ENCODE data around the gene INPP5A.

Gene INPP5A

GRCh38 chr10:132507409-132507955, 30.1 kb upstream of the INPP5A start:
- peak overlapping the region; percentile 41 for H3K27ac ChIP-seq
- TF ChIP-seq ZFX (IDR thresholded peaks at IDR 0.05) (no peak), CTCF (conservative IDR thresholded peaks at IDR 0.05) (no peak)

GRCh38 chr10:132507956-132508490, 29.6 kb upstream of the INPP5A start:
- peak overlapping the region; percentile 0; the same call in 1 of the 2 replicates for H3K27ac ChIP-seq
- TF ChIP-seq CTCF (conservative IDR thresholded peaks at IDR 0.05) (no peak), ZFX (IDR thresholded peaks at IDR 0.05) (no peak)

GRCh38 chr10:132508581-132509443, 28.8 kb upstream of the INPP5A start:
- H3K27ac ChIP-seq: peak overlapping the region; percentile 0; the same call in 1 of the 2 replicates
- TF ChIP-seq ZFX (IDR thresholded peaks at IDR 0.05) (no peak), CTCF (conservative IDR thresholded peaks at IDR 0.05) (no peak)

- no peak for TF ChIP-seq ZFX (IDR thresholded peaks at IDR 0.05)
- no peak overlapping the region for H3K27ac ChIP-seq
Measured at GRCh38 chr10:132509506-132510173, 27.9 kb upstream of the INPP5A start.

GRCh38 chr10:132510174-132510611, 27.4 kb upstream of the INPP5A start:
- no peak overlapping the region for H3K27ac ChIP-seq
- TF ChIP-seq CTCF (conservative IDR thresholded peaks at IDR 0.05) (no peak), ZFX (IDR thresholded peaks at IDR 0.05) (no peak)

- TF ChIP-seq ZFX (IDR thresholded peaks at IDR 0.05): no peak
- no peak for TF ChIP-seq CTCF (conservative IDR thresholded peaks at IDR 0.05)
- H3K27ac ChIP-seq: no peak overlapping the region
Measured at GRCh38 chr10:132511121-132512051, 26.2 kb upstream of the INPP5A start.

GRCh38 chr10:132512052-132512442, 25.5 kb upstream of the INPP5A start:
- TF ChIP-seq CTCF (conservative IDR thresholded peaks at IDR 0.05) (no peak), ZFX (IDR thresholded peaks at IDR 0.05) (no peak)
- H3K27ac ChIP-seq: no peak overlapping the region
